A549 (cell line): ENCODE results near the gene ANKRD23.

Source experiments
- CTCF ChIP-seq: fragments of >200 bp; sonication (Bioruptor Twin); formaldehyde crosslinking; IDR thresholded peaks from 3 replicates; pipeline ENCODE4 v1.5.1; 2016
- HDAC2 ChIP-seq: fragments of 200-600 bp; sonication (generic); IDR thresholded peaks from 2 replicates; pipeline ENCODE4 v1.6.1; 2016
- RFX5 ChIP-seq: fragments of 450-650 bp; IDR thresholded peaks from 2 replicates; pipeline ENCODE4 v1.7.1; 2014; ENCODE audit warnings: antibody characterized with exemption, mild to moderate bottlenecking, moderate library complexity

- TF ChIP-seq CTCF (no peak), HDAC2 (no peak), RFX5 (no peak)
These were observed 41.8 kb downstream of the ANKRD23 start for GRCh38 chr2:96801786-96802595.
